ENCODE data around the gene MEIS1.

DNA sequence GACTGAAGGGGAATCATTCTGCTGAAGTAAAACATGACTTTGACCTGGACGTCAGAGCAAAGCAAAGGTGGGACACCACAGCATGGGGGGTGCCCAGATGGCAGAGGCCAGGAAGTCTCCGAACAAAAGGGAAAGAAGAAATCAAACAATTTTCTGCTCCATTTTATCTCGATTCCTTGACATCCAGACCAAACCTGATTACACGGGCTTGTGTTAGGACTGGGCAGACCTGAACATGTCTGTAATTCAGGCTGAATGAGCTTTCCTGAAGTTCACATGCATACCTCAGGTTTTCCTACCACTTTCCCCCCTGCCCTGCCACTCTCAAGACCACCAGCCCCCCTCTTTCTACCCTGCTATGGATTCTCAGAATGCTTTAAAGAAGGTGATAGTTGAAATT, 44.8 kb upstream of the MEIS1 start:
- no peak for TF ChIP-seq EZH2phosphoT487 (IDR thresholded peaks at IDR 0.05; ENCODE audit: insufficient read depth, low read depth)
- TF ChIP-seq EZH2 (IDR thresholded peaks at IDR 0.05; ENCODE audit: insufficient read depth, poor library complexity, severe bottlenecking) = no peak

Measured in GM23248 (cell line).